GM18861 (cell line): ENCODE measurements around the gene MED13L.

Experiments
- ATAC-seq: cut with Tn5 transposase; IDR thresholded peaks from one replicate; pipeline ENCODE4 v1.9.1; 2021; ENCODE audit not compliant: unreplicated experiment

Gene MED13L

DNA sequence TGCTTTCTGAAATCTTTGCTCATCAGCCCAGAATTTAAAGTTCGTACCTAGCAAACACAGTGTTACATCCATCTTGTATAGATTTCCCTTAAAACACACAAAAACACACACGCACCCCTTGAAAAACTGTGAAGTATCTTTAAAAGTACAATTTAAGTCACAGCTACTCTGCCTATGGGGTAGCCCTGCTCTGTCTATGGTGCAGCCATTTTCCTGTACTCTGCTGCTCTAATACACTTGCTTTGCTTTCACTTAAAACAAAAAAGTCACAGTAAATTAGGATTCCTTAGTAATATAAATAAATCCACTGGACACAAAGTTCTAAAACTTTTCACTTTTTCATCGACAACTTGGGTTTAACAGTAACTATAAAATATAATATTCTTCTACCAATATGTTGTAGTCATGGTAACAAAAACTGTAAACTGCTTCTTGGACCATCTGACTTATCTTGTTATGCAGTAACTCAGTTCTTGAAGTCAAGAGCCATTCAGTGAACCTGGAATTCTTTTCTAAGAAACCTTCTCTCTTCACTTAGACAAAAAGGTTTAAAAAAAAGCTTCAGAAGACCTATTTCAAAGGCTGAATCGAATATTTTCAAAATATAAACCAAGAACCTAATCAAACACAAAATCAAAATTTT, 63.5 kb downstream of the MED13L start:
- ATAC-seq = no peak

GRCh38 chr12:116213014-116213413, 64.5 kb downstream of the MED13L start:
- ATAC-seq = no peak

GRCh38 chr12:116210762-116211161, 66.7 kb downstream of the MED13L start:
- ATAC-seq = no peak

- no peak for ATAC-seq
Observed at GRCh38 chr12:116210131-116210530, 67.4 kb downstream of the MED13L start.

GRCh38 chr12:116209503-116209902, 68.0 kb downstream of the MED13L start:
- ATAC-seq = no peak

GRCh38 chr12:116207274-116207673, 70.2 kb downstream of the MED13L start:
- ATAC-seq = no peak

GRCh38 chr12:116206828-116207227, 70.7 kb downstream of the MED13L start:
- no peak for ATAC-seq

- ATAC-seq = no peak
Observed at GRCh38 chr12:116204785-116205184, 72.7 kb downstream of the MED13L start.

GRCh38 chr12:116204169-116204568, 73.3 kb downstream of the MED13L start:
- no peak for ATAC-seq

GRCh38 chr12:116202940-116203339, 74.6 kb downstream of the MED13L start:
- ATAC-seq = no peak

DNA sequence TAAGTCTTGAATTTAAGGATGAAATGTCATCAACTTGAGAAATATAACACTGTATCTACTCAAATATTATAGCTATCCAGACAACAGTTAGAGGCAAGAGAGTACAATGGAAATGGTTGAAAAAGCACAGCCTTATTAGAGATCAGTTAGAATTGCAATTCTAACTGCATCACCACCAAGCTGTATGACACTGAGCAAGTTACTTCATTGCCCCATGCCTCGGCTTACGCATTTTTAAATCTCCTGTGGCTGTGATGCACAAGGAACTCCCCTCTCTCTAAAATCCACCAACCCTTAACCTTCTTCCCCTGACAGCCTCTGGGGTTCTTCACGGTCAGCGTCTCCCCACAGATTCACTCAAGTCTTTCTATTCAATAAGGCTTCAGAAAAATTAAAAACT, 75.1 kb downstream of the MED13L start:
- no peak for ATAC-seq

GRCh38 chr12:116201908-116202307, 75.6 kb downstream of the MED13L start:
- no peak for ATAC-seq

DNA sequence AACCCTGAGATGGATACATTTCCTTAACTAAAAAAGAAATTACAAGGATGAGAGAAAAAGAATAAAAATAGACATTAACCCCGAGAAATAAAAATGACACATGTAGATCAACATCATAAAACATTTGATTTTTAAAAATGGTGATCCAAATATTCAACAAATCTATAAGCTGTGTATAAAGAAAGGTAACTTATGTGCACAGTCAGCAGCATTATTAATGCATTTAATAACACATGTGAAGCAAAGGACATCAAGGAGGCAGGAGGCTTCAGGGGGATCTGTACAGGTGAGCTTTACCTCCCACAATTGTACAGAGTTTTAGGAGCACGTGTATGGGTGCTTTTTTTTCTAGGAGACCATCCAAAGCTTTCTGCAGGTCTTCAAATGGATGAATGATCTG, 76.1 kb downstream of the MED13L start:
- ATAC-seq = no peak

DNA sequence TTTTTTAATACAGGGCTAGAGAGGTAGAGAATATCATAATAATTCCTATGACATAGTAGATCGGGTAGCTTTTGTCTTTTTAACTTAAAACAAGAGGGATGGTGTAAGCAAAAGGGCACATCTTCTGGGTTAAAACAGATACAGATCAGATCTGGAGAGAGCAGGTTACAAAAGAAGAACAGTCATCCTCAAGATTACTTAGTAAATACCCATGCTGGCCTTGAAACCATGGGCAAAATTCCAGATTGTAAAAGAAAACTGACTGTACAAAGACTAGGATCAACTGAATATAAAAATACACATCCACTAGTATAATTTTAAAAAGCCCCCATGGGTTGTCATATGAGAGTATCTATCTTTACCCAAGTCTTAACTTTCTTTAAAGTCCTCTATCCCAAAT, 76.7 kb downstream of the MED13L start:
- no peak for ATAC-seq

GRCh38 chr12:116199160-116199706, 78.3 kb downstream of the MED13L start:
- ATAC-seq = no peak

DNA sequence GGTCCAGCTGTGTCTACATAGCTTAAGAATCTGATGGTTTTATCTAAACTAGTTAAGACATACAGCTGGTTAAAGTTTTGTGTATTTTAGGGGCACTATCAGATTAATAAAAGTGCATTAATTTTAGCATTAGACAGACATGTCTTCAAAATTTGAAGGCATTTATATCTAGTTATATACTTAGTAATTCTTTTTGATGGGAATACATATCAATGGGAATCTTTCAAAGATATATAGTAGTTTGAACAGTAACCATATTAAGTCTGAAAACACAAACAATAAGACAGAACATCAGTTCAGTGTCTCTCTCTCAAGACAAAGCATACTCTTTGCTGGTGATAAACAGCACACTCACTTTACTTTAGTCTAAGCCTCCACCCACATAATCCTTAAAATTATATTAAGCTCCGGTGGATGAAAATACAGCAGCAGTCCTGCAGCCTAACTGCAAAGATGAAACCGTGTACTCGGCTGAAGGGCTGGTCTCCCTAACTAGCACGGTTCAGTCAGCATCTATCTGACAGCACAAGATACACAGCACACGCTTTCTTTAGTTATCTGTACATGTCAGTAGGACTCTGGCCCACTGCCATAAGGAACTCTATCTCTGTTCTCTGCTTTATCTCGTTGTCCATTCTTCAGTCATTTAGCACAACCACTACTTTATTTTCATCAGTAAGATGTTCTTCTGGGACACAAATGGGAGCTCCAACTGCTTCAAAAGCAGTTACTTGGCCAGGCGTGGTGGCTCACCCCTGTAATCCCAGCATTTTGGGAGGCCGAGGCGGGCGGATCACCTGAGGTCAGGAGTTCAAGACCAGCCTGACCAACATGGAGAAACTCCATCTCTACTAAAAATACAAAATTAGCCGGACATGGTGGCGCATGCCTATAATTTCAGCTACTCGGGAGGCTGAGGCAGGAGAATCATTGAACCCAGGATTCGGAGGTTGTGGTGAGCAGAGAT, 80.5 kb downstream of the MED13L start:
- no peak for ATAC-seq

GRCh38 chr12:116196226-116196625, 81.3 kb downstream of the MED13L start:
- ATAC-seq = no peak

DNA sequence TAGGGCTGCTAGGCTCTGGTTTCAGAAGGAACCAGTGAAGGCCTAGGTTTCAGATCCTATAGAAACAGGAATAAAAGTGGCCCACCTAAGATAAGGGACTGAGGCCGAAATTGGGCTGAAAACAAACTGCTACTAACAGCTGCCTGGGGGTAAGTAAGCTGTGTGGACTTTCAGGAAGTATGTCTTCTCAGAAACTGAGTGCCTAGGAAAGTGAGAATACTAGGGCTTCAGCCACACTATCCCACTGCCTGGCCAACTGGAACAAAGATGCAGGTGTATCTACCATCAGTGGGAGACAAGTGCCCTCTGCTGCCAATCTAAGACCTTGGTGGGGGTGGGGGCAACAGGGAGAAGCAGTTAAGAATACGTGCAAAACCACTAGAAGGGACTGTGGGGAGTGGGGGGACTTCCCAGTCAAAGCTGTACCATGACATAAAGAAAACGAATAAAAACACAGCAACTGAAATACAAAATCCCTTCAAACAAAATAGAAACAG, 82.5 kb downstream of the MED13L start:
- peak; percentile 61 for ATAC-seq

- ATAC-seq = no peak
Observed at GRCh38 chr12:116189692-116190091, 87.8 kb downstream of the MED13L start.

- no peak for ATAC-seq
Observed at GRCh38 chr12:116188581-116188980, 88.9 kb downstream of the MED13L start.

DNA sequence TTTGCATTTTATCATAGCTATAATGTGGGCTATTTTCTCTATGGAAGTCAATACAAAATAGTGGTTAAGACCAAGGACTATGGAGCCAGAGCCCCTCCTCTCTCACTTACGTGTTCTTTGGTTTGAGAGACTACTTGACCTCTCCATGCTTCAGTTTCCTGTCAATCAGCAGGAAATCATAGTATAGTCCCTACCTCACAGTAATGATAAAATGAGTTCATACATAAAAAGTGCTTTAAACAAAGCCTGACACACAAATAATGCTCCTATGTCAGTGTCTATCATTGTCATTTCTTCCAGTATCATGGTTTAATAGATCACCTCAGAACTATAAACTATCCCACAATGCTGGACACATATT, 90.4 kb downstream of the MED13L start:
- no peak for ATAC-seq
